Lung (tissue), 12 donors: Measurements from ENCODE around the gene GSK3A. TPM values are rescaled to one million over a fixed set of nuclear protein-coding genes. Genes with fewer than 3 reads are reported as not detected.
"Not testable (repeated sequence)": the region's sequence is repeated elsewhere in the genome, so short reads cannot be mapped to it uniquely, and the experiment has no call there.

Experiments
- ATAC-seq: fragments of 200-7000 bp; cut with Tn5 transposase; one replicate; pipeline ENCODE4 v1.9.1; 2020; ENCODE audit warnings: moderate number of reproducible peaks; ENCODE audit not compliant: insufficient read depth, low FRiP score
- DNase-seq, 3 donors: peaks; one replicate each; pipeline ENCODE4 v3.0.0-alpha.2; 2013 to 2017
- H3K27ac ChIP-seq, 2 donors: one replicate each; pipeline ENCODE4 v1.5.1; 2013; ENCODE audit warnings: mild to moderate bottlenecking in 2 of 2, moderate library complexity in 2 of 2, control low read depth in 1 of 2, inconsistent platforms in 1 of 2, low read depth in 1 of 2, low read length in 1 of 2
- H3K27me3 ChIP-seq, 3 donors: one replicate each; pipeline ENCODE4 v1.5.1; 2013; ENCODE audit warnings: low read length in 2 of 3; ENCODE audit not compliant: control insufficient read depth in 3 of 3, insufficient read depth in 3 of 3
- H3K36me3 ChIP-seq, 4 donors: one replicate each; pipeline ENCODE4 v1.5.1; 2013; ENCODE audit warnings: low read length in 4 of 4, mild to moderate bottlenecking in 1 of 4, moderate library complexity in 1 of 4; ENCODE audit not compliant: control insufficient read depth in 4 of 4, insufficient read depth in 4 of 4
- H3K4me1 ChIP-seq, 5 donors: one replicate each; pipeline ENCODE4 v1.5.1; 2013; ENCODE audit warnings: low read length in 5 of 5, mild to moderate bottlenecking in 2 of 5, moderate library complexity in 1 of 5; ENCODE audit not compliant: control insufficient read depth in 5 of 5, insufficient read depth in 5 of 5
- H3K4me3 ChIP-seq: one replicate; pipeline ENCODE4 v1.5.1; 2013; ENCODE audit warnings: mild to moderate bottlenecking, control low read depth, moderate library complexity
- H3K9ac ChIP-seq, 2 donors: one replicate each; pipeline ENCODE4 v1.5.1; 2013; ENCODE audit warnings: low read length in 2 of 2, control low read depth in 1 of 2; ENCODE audit not compliant: insufficient read depth in 1 of 2
- H3K9me3 ChIP-seq, 4 donors: one replicate each; pipeline ENCODE4 v1.5.1; 2013; ENCODE audit warnings: low read length in 3 of 4, mild to moderate bottlenecking in 1 of 4, moderate library complexity in 1 of 4; ENCODE audit not compliant: control insufficient read depth in 4 of 4, insufficient read depth in 3 of 4
- WGBS, 2 donors: extraction: QIAGEN DNeasy Blood & Tissue Kit; methylation state at CpG; one replicate each; pipeline ENCODE4 v1.1.7; 2013; 5-methylcytosine and 5-hydroxymethylcytosine counted together
- polyA plus RNA-seq, 2 donors: library from polyadenylated mRNA; stranded (reverse); fragments of 200-250 nt; gene quantifications; one replicate each; pipeline ENCODE4 v1.2.1, GENCODE V29; 2013
- total RNA-seq, 2 donors: library from RNA; depleted of rRNA in 1 of 2; stranded (reverse); fragments of >200 nt in 1 of 2; gene quantifications; one replicate each; pipeline ENCODE4 v1.2.1, GENCODE V29; 2014 to 2021
- TF ChIP-seq, protein P1 (sequence below): IDR thresholded peaks from 2 replicates; pipeline ENCODE4 v1.5.1; 2012; ENCODE audit warnings: mild to moderate bottlenecking; ENCODE audit errors: control extremely low read depth, extremely low read depth
- donor health status: control.
- donor health status: control.
- donor health status: Bipolar disorder and iron deficiency.
- donor health status: healthy.
- donor health status: DM: yes; HTN: yes; CAD: no.

The GSK3A gene
- total and polyA plus RNA-seq, 4 donors = 23.7 to 54.2 (median 46.2) TPM

DNA sequence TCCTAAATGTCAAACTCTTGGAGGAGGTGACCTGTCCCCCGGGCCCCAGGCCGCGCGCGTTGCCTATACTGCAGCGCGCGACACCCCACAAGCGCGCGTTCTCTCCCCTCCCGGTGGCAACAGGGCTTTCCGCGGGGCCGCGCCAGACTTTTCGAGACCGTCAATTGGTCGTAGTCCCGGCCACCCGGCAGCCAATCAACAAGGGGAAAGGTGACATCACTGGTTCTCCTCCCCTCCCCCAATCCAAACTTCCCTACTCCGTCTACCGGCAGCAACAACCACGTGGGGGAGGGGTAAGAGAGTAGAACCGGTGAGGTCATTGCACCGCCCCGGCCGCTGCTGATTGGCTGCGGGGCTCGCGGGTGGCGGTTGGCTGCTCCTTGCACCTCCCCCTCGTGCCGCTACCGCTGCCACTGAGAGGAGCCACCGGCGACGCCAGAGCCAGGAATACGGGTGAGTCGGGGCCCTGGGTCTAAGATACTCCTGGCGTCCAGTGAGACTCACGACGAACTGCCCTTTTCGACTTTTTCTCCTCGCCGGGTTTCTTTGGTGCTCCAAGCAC lies 25.8 kb upstream of the GSK3A start:
- Histone ChIP-seq H3K27me3 (no peaks in the 10 kb centered on the region), H3K4me1 (peaks cover 0 to 20% (median 9%) of the 10 kb centered on the region in 5 donors), H3K9ac (peak overlapping the region; percentile 92 to 96), H3K9me3 (no peaks in the 10 kb centered on the region), H3K4me3 (peak overlapping the region; percentile 46), H3K36me3 (peaks cover 0 to 16% (median 5%) of the 10 kb centered on the region in 4 donors), H3K27ac (peak overlapping the region; percentile 96 to 97)
- DNase-seq (peak; percentile 100), ATAC-seq (peak; percentile 80)
- WGBS, 2 donors = 0% methylated on average over 46 of the region's 46 CpGs
- TF ChIP-seq, protein P1, sequence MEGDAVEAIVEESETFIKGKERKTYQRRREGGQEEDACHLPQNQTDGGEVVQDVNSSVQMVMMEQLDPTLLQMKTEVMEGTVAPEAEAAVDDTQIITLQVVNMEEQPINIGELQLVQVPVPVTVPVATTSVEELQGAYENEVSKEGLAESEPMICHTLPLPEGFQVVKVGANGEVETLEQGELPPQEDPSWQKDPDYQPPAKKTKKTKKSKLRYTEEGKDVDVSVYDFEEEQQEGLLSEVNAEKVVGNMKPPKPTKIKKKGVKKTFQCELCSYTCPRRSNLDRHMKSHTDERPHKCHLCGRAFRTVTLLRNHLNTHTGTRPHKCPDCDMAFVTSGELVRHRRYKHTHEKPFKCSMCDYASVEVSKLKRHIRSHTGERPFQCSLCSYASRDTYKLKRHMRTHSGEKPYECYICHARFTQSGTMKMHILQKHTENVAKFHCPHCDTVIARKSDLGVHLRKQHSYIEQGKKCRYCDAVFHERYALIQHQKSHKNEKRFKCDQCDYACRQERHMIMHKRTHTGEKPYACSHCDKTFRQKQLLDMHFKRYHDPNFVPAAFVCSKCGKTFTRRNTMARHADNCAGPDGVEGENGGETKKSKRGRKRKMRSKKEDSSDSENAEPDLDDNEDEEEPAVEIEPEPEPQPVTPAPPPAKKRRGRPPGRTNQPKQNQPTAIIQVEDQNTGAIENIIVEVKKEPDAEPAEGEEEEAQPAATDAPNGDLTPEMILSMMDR = no peak

DNA sequence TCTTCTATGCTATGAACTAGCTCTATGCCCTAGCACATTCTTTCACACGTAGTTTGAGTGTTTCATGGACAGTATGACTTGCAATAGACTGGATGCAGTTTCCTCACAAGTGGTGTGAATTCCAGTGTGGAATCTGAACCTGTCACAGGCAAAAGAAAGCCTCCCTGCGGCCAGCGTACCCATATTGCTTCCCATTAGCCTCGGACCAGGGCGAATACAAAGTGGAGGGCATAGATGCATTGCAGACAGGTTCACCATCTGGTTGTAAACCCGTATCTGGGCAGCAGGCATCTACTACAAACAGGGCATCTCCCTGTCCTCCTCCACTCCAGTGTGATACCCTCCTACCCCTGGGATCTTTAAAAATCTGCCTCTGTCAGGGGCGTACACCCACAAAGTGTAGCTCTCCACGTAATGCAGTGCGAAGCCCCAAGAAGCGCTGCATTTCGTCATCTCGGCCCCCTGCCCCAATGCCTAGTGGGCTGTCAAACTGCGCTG lies 25.3 kb upstream of the GSK3A start:
- peak overlapping the region; percentile 85 to 93 for H3K9ac ChIP-seq
- TF ChIP-seq, protein P1 = no peak
- ATAC-seq (no peak), DNase-seq (peak in 2 of 3 donors; percentile 43 to 65)
- peak overlapping the region; percentile 33 for H3K4me3 ChIP-seq
- 9% methylated on average over 13 of the region's 13 CpGs for WGBS, 2 donors
- H3K4me1 ChIP-seq = peaks cover 0 to 20% (median 9%) of the 10 kb centered on the region in 5 donors
- no peaks in the 10 kb centered on the region for H3K27me3 ChIP-seq
- peak overlapping the region; percentile 94 to 97 for H3K27ac ChIP-seq
- no peaks in the 10 kb centered on the region for H3K9me3 ChIP-seq
- H3K36me3 ChIP-seq = peaks cover 0 to 11% (median 4%) of the 10 kb centered on the region in 4 donors

DNA sequence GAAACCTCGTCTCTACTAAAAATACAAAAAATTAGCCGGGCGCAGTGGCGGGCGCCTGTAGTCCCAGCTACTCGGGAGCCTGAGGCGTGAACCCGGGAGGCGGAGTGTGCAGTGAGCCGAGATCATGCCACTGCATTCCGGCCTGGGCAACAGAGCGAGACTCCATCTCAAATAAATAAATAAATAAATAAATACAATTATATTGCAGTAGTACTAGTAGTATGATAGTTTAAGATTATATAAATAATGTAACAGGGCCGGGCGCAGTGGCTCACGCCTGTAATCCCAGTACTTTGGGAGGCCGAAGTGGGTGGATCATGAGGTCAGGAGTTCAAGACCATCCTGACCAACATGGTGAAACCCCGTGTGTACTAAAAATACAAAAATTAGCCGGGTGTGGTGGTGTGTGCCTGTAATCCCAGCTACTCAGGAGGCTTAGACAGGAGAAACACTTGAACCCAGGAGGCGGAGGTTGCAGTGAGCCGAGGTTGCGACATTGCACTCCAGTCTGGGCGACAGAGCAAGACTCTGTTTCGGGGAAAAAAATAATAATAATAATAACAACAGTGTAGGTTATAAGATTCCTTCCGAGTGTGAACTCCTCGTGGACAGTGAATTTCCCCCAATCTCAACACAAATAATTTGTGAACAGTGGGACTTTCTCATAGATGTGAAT lies 24.7 kb upstream of the GSK3A start:
- ATAC-seq = not testable (repeated sequence)

DNA sequence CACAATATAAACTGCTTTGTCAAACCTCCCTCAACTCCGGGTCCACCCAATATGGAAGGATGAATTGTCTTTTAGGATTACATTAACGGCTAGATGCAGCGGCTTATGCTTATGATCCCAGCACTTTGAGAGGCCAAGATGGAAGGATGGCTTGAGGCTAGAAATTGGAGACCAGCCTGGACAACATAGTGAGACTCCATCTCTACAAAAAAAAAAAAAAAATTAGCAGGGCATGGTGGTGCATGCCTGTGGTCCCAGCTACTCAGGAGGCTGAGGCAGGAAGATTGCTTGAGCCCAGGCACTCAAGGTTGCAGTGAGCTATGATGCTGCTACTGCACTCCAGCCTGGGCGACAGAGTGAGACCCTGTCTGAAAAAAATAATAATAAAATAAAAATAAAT lies 23.7 kb upstream of the GSK3A start:
- not testable (repeated sequence) for H3K27me3 ChIP-seq, ATAC-seq, H3K4me3 ChIP-seq, H3K9ac ChIP-seq, H3K36me3 ChIP-seq, H3K27ac ChIP-seq, DNase-seq, H3K9me3 ChIP-seq
- peaks cover 0 to 20% (median 8%) of the 10 kb centered on the region in 5 donors for H3K4me1 ChIP-seq
- WGBS, 2 donors = 93 to 96% methylated on average over 4 of the region's 4 CpGs

More for the DNA sequence above, 24.7 kb upstream of the GSK3A start:
- H3K4me3 ChIP-seq, H3K27ac ChIP-seq, H3K36me3 ChIP-seq, H3K27me3 ChIP-seq, DNase-seq, H3K9me3 ChIP-seq: not testable (repeated sequence)
- Histone ChIP-seq H3K4me1 (peaks cover 0 to 20% (median 9%) of the 10 kb centered on the region in 5 donors), H3K9ac (peak overlapping the region in 1 of 2 donors; percentile 93)
- 89 to 92% methylated on average over 22 to 25 of the region's 25 CpGs for WGBS, 2 donors
